DMS153 treated with DMSO at 0.1 percent for 48 hours (cell line): Measurements from ENCODE around the gene PDE6D.
"Not testable (repeated sequence)": the region's sequence is repeated elsewhere in the genome, so short reads cannot be mapped to it uniquely, and the experiment has no call there.

Experiments
- DNase-seq: peaks from one replicate; lab custom pipeline; 2025; ENCODE audit not compliant: unreplicated experiment; lab: John Stamatoyannopoulos, UW

Gene PDE6D

GRCh38 chr2:231720987-231721966 lies 59.8 kb downstream of the PDE6D start:
- DNase-seq: no peak

GRCh38 chr2:231720292-231720986 lies 60.6 kb downstream of the PDE6D start:
- DNase-seq: no peak

- no peak for DNase-seq
Measured at GRCh38 chr2:231718799-231719198, 62.3 kb downstream of the PDE6D start.

GRCh38 chr2:231717281-231718171 lies 63.6 kb downstream of the PDE6D start:
- no peak for DNase-seq

GRCh38 chr2:231716666-231717280 lies 64.3 kb downstream of the PDE6D start:
- no peak for DNase-seq

- no peak for DNase-seq
Measured at GRCh38 chr2:231715988-231716616, 65.0 kb downstream of the PDE6D start.

- no peak for DNase-seq
Measured at GRCh38 chr2:231715499-231715837, 65.6 kb downstream of the PDE6D start.

- peak; percentile 77 for DNase-seq
Measured at GRCh38 chr2:231714639-231715498, 66.2 kb downstream of the PDE6D start.

GRCh38 chr2:231713730-231714638 lies 67.1 kb downstream of the PDE6D start:
- DNase-seq: peak; percentile 73

GRCh38 chr2:231713406-231713729 lies 67.7 kb downstream of the PDE6D start:
- not testable (repeated sequence) for DNase-seq

- DNase-seq: not testable (repeated sequence)
Measured at GRCh38 chr2:231712451-231713021, 68.5 kb downstream of the PDE6D start.

GRCh38 chr2:231711677-231712450 lies 69.2 kb downstream of the PDE6D start:
- DNase-seq: no peak

GRCh38 chr2:231710799-231711676 lies 70.0 kb downstream of the PDE6D start:
- no peak for DNase-seq

- no peak for DNase-seq
Measured at GRCh38 chr2:231709981-231710798, 70.9 kb downstream of the PDE6D start.

- no peak for DNase-seq
Measured at GRCh38 chr2:231709636-231709980, 71.5 kb downstream of the PDE6D start.
